Panc1 (cell line): ENCODE results near the gene SETD1B. TPM values are rescaled to one million over a fixed set of nuclear protein-coding genes. Genes with fewer than 3 reads are reported as not detected.
A peak's percentile ranks its signal among the peaks of the same experiment; 100 is the strongest.

Experiments
- ATAC-seq: fragments of 200-7000 bp; cut with Tn5 transposase; 2 replicates; pipeline ENCODE4 v1.9.1; 2020; ENCODE audit warnings: mild to moderate bottlenecking, moderate library complexity
- BruUV-seq: library from RNA; stranded (reverse); fragments of 400-500 nt; replicated peaks from 2 replicates; lab custom pipeline; 2021; lab: Mats Ljungman, UMichigan
- CTCF ChIA-PET: fragments of 300-600 bp; sonication (Branson Sonifier 250); formaldehyde crosslinking; loops from one replicate; lab custom pipeline; 2022; ENCODE audit warnings: antibody characterized with exemption; lab: Charles Lee
- POLR2A ChIA-PET: fragments of 300-600 bp; sonication (Branson Sonifier 250); formaldehyde crosslinking; loops from one replicate; lab custom pipeline; 2022; ENCODE audit warnings: antibody characterized with exemption; lab: Charles Lee
- DNase-seq: peaks from one replicate; pipeline ENCODE4 v3.0.0-alpha.2; 2010; ENCODE audit warnings: low read depth, low spot score
- H3K27ac ChIP-seq: 2 replicates; pipeline ENCODE4 v1.5.1; 2011; ENCODE audit warnings: mild to moderate bottlenecking, low read length, inconsistent platforms
- H3K27me3 ChIP-seq: fragments of 200-500 bp; sonication (Bioruptor generic); 2 replicates; pipeline ENCODE4 v1.6.0; 2014; ENCODE audit warnings: low read length, inconsistent platforms; ENCODE audit not compliant: control insufficient read depth, insufficient read depth
- H3K36me3 ChIP-seq: fragments of 200-500 bp; sonication (Bioruptor generic); 2 replicates; pipeline ENCODE4 v1.5.1; 2014; ENCODE audit warnings: inconsistent platforms, mild to moderate bottlenecking, low read length, moderate library complexity; ENCODE audit not compliant: control insufficient read depth, insufficient read depth
- H3K4me1 ChIP-seq: 2 replicates; pipeline ENCODE4 v1.5.1; 2011; ENCODE audit warnings: inconsistent platforms, mild to moderate bottlenecking, low read length, moderate library complexity; ENCODE audit not compliant: control insufficient read depth, insufficient read depth
- H3K4me3 ChIP-seq, 2 experiments: 2 replicates each; pipeline ENCODE4 v1.5.1; 2011 to 2012; ENCODE audit warnings: low read depth in 2 of 2, low read length in 2 of 2, mild to moderate bottlenecking in 2 of 2, inconsistent platforms in 1 of 2, moderate library complexity in 1 of 2
- H3K9me3 ChIP-seq: fragments of 200-500 bp; sonication (Bioruptor generic); 2 replicates; pipeline ENCODE4 v1.5.1; 2014; ENCODE audit warnings: low read depth, mild to moderate bottlenecking, inconsistent platforms, low read length, moderate library complexity; ENCODE audit not compliant: control insufficient read depth, insufficient read depth
- POLR2AphosphoS5 ChIP-seq: IDR thresholded peaks from 2 replicates; pipeline ENCODE4 v1.6.1; 2012; ENCODE audit warnings: mild to moderate bottlenecking, low read depth, low read length, moderate library complexity
- SIN3A ChIP-seq: IDR thresholded peaks from 2 replicates; pipeline ENCODE4 v1.6.1; 2012; ENCODE audit warnings: low read depth, mild to moderate bottlenecking, low read length, moderate library complexity, borderline replicate concordance; ENCODE audit not compliant: insufficient read depth
- TCF7L2 ChIP-seq: IDR thresholded peaks from 2 replicates; pipeline ENCODE4 v1.6.1; 2011; ENCODE audit warnings: mild to moderate bottlenecking, low read depth, low read length, inconsistent platforms
- in situ Hi-C: cut with HindIII; loops from 2 replicates; pipeline ENCODE4 v1.10.0; 2016; ENCODE audit warnings: low sequenced_read_pairs, low pct_unique_long_range_greater_than_20kb
- intact Hi-C: fragments of 100-400 bp; cut with micrococcal nuclease; formaldehyde crosslinking; loops from one replicate; pipeline ENCODE4 v1.10.0; 2022; ENCODE audit not compliant: unreplicated experiment
- total RNA-seq: library from RNA; stranded (reverse); gene quantifications from one replicate; pipeline ENCODE4 v1.2.1, GENCODE V29; 2021; ENCODE audit not compliant: unreplicated experiment
- TF ChIP-seq, protein P1 (sequence below), 2 experiments: IDR thresholded peaks; 2 replicates each; pipeline ENCODE4 v1.6.1; 2011 to 2012; ENCODE audit warnings: low read depth in 2 of 2, control low read depth in 1 of 2, low read length in 1 of 2, mild to moderate bottlenecking in 1 of 2, moderate library complexity in 1 of 2; ENCODE audit not compliant: insufficient read depth in 1 of 2
- TF ChIP-seq, protein P2 (sequence below): fragments of 450-650 bp; IDR thresholded peaks from 2 replicates; pipeline ENCODE4 v1.5.1; 2017; ENCODE audit warnings: mild to moderate bottlenecking

Gene SETD1B
- total RNA-seq, 1 experiment from 2014 or later, result 31.2 TPM

DNA sequence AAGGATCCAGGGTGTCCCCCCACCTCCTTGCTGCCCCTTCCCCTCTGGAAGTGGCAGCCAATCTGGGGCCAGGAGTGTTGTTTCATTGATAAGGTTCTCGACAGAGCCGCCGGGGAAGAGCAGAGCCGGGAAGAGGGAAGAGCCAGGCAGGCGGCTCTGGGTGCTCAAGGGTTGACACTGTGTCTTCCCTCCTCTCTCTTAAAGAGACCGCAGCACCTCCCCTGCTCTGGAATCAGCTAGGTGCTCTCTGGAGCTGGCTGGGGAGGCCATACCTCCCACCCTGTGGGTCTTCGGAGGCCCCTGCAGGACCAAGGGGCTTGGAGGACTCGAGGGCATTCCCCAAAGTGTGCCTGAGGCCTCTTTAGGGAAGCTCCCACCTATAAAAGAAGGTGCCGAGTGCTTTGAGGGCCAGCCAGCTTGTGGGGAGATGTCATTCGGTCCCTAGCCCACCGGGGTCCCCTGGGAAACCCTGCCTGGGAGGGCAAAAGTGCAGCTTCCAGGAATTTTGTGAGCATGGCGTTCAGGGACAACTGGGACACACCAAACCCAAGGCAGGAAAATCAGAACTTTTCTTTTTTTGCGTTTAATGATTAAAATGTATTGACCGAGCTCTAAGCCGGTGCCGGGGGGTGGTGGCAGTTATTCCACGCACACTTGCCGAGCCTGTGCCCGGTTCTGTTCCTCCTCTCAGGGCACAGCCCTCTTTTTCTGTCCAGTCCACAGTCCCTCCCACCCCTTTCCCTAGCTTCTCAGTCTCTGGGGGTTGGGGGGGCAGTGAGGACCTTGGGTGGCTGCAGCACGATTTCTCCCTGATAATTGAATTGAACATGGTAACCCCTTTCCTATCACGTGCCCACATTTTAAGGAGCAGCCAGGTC, 3.0 kb downstream of the SETD1B start:
- POLR2A ChIA-PET, result interaction anchor here (0.7 to 0.9 kb wide), 2 partner anchors 9 to 19 kb away, joined by 3 to 4 read pairs; no protein-coding TSS in a partner anchor
- no peak for DNase-seq
- no peak for ATAC-seq
- no TSS peak for BruUV-seq
- CTCF ChIA-PET, result interaction anchor here (0.6 kb wide), 1 partner anchor 17 kb away, joined by 3 read pairs; no protein-coding TSS in a partner anchor
- no peaks in the 10 kb centered on the region for H3K9me3 ChIP-seq
- peaks cover 23% of the 10 kb centered on the region for H3K4me1 ChIP-seq
- H3K27ac ChIP-seq, result peak overlapping the region; percentile 88
- TF ChIP-seq SIN3A (no peak), TCF7L2 (no peak), POLR2AphosphoS5 (no peak)
- TF ChIP-seq, protein P1, sequence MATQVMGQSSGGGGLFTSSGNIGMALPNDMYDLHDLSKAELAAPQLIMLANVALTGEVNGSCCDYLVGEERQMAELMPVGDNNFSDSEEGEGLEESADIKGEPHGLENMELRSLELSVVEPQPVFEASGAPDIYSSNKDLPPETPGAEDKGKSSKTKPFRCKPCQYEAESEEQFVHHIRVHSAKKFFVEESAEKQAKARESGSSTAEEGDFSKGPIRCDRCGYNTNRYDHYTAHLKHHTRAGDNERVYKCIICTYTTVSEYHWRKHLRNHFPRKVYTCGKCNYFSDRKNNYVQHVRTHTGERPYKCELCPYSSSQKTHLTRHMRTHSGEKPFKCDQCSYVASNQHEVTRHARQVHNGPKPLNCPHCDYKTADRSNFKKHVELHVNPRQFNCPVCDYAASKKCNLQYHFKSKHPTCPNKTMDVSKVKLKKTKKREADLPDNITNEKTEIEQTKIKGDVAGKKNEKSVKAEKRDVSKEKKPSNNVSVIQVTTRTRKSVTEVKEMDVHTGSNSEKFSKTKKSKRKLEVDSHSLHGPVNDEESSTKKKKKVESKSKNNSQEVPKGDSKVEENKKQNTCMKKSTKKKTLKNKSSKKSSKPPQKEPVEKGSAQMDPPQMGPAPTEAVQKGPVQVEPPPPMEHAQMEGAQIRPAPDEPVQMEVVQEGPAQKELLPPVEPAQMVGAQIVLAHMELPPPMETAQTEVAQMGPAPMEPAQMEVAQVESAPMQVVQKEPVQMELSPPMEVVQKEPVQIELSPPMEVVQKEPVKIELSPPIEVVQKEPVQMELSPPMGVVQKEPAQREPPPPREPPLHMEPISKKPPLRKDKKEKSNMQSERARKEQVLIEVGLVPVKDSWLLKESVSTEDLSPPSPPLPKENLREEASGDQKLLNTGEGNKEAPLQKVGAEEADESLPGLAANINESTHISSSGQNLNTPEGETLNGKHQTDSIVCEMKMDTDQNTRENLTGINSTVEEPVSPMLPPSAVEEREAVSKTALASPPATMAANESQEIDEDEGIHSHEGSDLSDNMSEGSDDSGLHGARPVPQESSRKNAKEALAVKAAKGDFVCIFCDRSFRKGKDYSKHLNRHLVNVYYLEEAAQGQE (IDR thresholded peaks at IDR 0.05; ENCODE audit: insufficient read depth in 1 of 2, low read depth in 2 of 2, low read length in 1 of 2), result no peak
- TF ChIP-seq, protein P2, sequence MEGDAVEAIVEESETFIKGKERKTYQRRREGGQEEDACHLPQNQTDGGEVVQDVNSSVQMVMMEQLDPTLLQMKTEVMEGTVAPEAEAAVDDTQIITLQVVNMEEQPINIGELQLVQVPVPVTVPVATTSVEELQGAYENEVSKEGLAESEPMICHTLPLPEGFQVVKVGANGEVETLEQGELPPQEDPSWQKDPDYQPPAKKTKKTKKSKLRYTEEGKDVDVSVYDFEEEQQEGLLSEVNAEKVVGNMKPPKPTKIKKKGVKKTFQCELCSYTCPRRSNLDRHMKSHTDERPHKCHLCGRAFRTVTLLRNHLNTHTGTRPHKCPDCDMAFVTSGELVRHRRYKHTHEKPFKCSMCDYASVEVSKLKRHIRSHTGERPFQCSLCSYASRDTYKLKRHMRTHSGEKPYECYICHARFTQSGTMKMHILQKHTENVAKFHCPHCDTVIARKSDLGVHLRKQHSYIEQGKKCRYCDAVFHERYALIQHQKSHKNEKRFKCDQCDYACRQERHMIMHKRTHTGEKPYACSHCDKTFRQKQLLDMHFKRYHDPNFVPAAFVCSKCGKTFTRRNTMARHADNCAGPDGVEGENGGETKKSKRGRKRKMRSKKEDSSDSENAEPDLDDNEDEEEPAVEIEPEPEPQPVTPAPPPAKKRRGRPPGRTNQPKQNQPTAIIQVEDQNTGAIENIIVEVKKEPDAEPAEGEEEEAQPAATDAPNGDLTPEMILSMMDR, result no peak
- peaks cover 8% of the 10 kb centered on the region for H3K36me3 ChIP-seq
- intact Hi-C loops (no loop called here), in situ Hi-C loops (no loop called here)
- H3K27me3 ChIP-seq, result no peaks in the 10 kb centered on the region
- H3K4me3 ChIP-seq, result peak overlapping the region; percentile 55 to 62

DNA sequence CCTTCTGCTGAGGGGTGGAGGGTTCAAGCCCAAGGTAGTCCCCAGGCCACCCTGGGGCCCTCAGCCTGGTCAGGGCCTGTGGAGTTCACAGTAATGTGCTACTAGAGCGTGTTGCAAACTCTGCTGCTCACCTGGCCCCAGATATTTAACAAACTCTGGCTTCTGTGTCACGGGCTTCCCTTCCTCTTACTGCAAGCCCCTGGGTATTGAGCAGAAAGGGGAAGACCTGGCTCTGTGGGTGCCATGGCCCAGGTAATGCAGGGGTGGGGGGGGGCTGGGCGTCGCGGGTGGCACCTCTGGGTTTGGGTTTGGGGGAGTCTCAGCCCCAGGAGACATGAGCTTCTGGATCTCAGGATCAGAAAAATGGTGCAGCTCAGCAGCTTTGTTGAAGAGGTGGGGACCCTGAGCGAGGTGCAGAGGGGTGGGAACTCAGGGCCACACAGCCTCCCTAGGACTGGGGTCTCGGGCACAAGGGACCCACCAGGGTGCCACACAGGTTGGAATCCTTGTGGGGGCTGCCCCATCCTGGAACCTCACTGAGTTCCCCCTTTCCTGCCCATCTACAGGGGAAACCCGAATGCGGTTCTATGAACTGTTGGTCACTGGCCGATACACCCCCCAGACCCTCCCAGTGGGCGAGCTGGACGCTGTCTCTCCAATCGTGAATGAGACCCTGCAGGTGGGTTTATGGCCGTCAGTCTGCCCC, 4.0 kb downstream of the SETD1B start:
- in situ Hi-C loops (no loop called here), intact Hi-C loops (no loop called here)
- H3K4me1 ChIP-seq, result peaks cover 23% of the 10 kb centered on the region
- no peaks in the 10 kb centered on the region for H3K9me3 ChIP-seq
- CTCF ChIA-PET, result interaction anchor here (0.6 to 1.0 kb wide), 2 partner anchors 11 to 16 kb away, joined by 3 to 10 read pairs; no protein-coding TSS in a partner anchor
- DNase-seq (no peak), ATAC-seq (no peak)
- no TSS peak for BruUV-seq
- peaks cover 8% of the 10 kb centered on the region for H3K36me3 ChIP-seq
- TF ChIP-seq POLR2AphosphoS5 (no peak), SIN3A (no peak), TCF7L2 (no peak)
- TF ChIP-seq, protein P1 (IDR thresholded peaks at IDR 0.05; ENCODE audit: insufficient read depth in 1 of 2, low read depth in 2 of 2, low read length in 1 of 2), result no peak
- TF ChIP-seq, protein P2, result no peak
- POLR2A ChIA-PET, result interaction anchor here (0.7 kb wide), 1 partner anchor 20 kb away, joined by 4 read pairs; no protein-coding TSS in a partner anchor
- no peaks in the 10 kb centered on the region for H3K27me3 ChIP-seq
- no peak overlapping the region for H3K4me3 ChIP-seq
- H3K27ac ChIP-seq, result peak overlapping the region; percentile 88; the same call in 1 of the 2 replicates
